CD14-positive monocyte (primary cell): ENCODE results near the gene SEMA6B. TPM values are rescaled to one million over a fixed set of nuclear protein-coding genes. Genes with fewer than 3 reads are reported as not detected.

ENCODE experiments used
- DNase-seq, 3 donors: peaks; one replicate each; pipeline ENCODE4 v3.0.0-alpha.2; 2011 to 2022
- H2AFZ ChIP-seq: 2 replicates; pipeline ENCODE4 v1.6.0; 2012; ENCODE audit warnings: mild to moderate bottlenecking, low read depth, low read length, inconsistent platforms; ENCODE audit not compliant: insufficient read depth, poor library complexity, severe bottlenecking
- H3K27ac ChIP-seq, 2 donors: 1 replicate in 1 of 2; 2 replicates in 1 of 2; pipeline ENCODE4 v1.5.1; 2012 to 2013; ENCODE audit warnings: low read length in 2 of 2, control low read depth in 1 of 2, inconsistent platforms in 1 of 2, low read depth in 1 of 2, mild to moderate bottlenecking in 1 of 2
- H3K27me3 ChIP-seq, 2 donors: one replicate each; pipeline versions ENCODE4 v1.6.0 to v1.6.1; 2011 to 2013; ENCODE audit warnings: low read length in 2 of 2; ENCODE audit not compliant: control insufficient read depth in 2 of 2, insufficient read depth in 2 of 2
- H3K36me3 ChIP-seq, 2 donors: replicated peaks in 1 of 2; 1 replicate in 1 of 2; 2 replicates in 1 of 2; pipeline versions ENCODE4 v1.5.1 to v1.6.1; 2012 to 2013; ENCODE audit warnings: low read length in 2 of 2, control low read depth in 1 of 2, inconsistent platforms in 1 of 2, mild to moderate bottlenecking in 1 of 2; ENCODE audit not compliant: insufficient read depth in 2 of 2, control insufficient read depth in 1 of 2
- H3K4me1 ChIP-seq, 2 donors: 1 replicate in 1 of 2; 2 replicates in 1 of 2; pipeline versions ENCODE4 v1.5.1 to v1.6.1; 2012 to 2013; ENCODE audit warnings: low read length in 2 of 2, control low read depth in 1 of 2, inconsistent platforms in 1 of 2, mild to moderate bottlenecking in 1 of 2, moderate library complexity in 1 of 2; ENCODE audit not compliant: insufficient read depth in 2 of 2, control insufficient read depth in 1 of 2
- H3K4me2 ChIP-seq: replicated peaks from 2 replicates; pipeline ENCODE3; 2012; ENCODE audit warnings: low read length, moderate library complexity, mild to moderate bottlenecking; ENCODE audit not compliant: poor library complexity, severe bottlenecking; ENCODE audit errors: extremely low read depth
- H3K4me3 ChIP-seq, 3 experiments: fragments of 200-600 bp in 1 of 3; sonication (generic) in 1 of 3; replicated peaks in 1 of 3; 1 replicate in 2 of 3; 2 replicates in 1 of 3; pipeline ENCODE4 v1.5.1; 2011 to 2013; ENCODE audit warnings: low read length in 3 of 3, mild to moderate bottlenecking in 3 of 3, control low read depth in 2 of 3, low read depth in 2 of 3, inconsistent platforms in 1 of 3, moderate library complexity in 1 of 3
- H3K79me2 ChIP-seq: 2 replicates; pipeline ENCODE4 v1.6.0; 2012; ENCODE audit warnings: mild to moderate bottlenecking, control low read depth, inconsistent platforms, low read length, moderate library complexity; ENCODE audit not compliant: insufficient read depth
- H3K9ac ChIP-seq: 2 replicates; pipeline ENCODE4 v1.6.0; 2017; ENCODE audit warnings: low read length, mild to moderate bottlenecking; ENCODE audit not compliant: insufficient read depth, poor library complexity, severe bottlenecking
- H3K9me3 ChIP-seq, 2 donors: replicated peaks in 1 of 2; 1 replicate in 1 of 2; 2 replicates in 1 of 2; pipeline versions ENCODE4 v1.5.1 to v1.6.1; 2012 to 2013; ENCODE audit warnings: low read length in 2 of 2, control low read depth in 1 of 2; ENCODE audit not compliant: control insufficient read depth in 1 of 2, insufficient read depth in 1 of 2
- H4K20me1 ChIP-seq: 2 replicates; pipeline ENCODE4 v1.6.0; 2012; ENCODE audit warnings: mild to moderate bottlenecking, low read length, control low read depth, moderate library complexity; ENCODE audit not compliant: insufficient read depth
- H3K27ac Mint-ChIP-seq, 7 donors: one replicate each; pipeline ENCODE4 v1.8.0; 2020; ENCODE audit warnings: mild to moderate bottlenecking in 7 of 7, mixed read lengths in 7 of 7, moderate library complexity in 6 of 7, inconsistent platforms in 2 of 7
- H3K27me3 Mint-ChIP-seq, 3 donors: one replicate each; pipeline ENCODE4 v1.8.0; 2021 to 2022; ENCODE audit warnings: low read depth in 3 of 3, mild to moderate bottlenecking in 3 of 3, mixed read lengths in 3 of 3, moderate library complexity in 3 of 3, inconsistent platforms in 1 of 3
- H3K36me3 Mint-ChIP-seq, 2 donors: one replicate each; pipeline ENCODE4 v1.8.0; 2020; ENCODE audit warnings: mixed read lengths in 2 of 2, inconsistent platforms in 1 of 2, mild to moderate bottlenecking in 1 of 2
- H3K4me1 Mint-ChIP-seq: one replicate; pipeline ENCODE4 v1.8.0; 2020; ENCODE audit warnings: mild to moderate bottlenecking, mixed read lengths
- H3K4me3 Mint-ChIP-seq, 2 donors: one replicate each; pipeline ENCODE4 v1.8.0; 2020; ENCODE audit warnings: mild to moderate bottlenecking in 2 of 2, mixed read lengths in 2 of 2, moderate library complexity in 1 of 2
- H3K9me3 Mint-ChIP-seq, 7 donors: one replicate each; pipeline ENCODE4 v1.8.0; 2020 to 2022; ENCODE audit warnings: mixed read lengths in 7 of 7, mild to moderate bottlenecking in 6 of 7, moderate library complexity in 6 of 7, inconsistent platforms in 2 of 7
- CTCF ChIP-seq: fragments of 200-600 bp; IDR thresholded peaks from one replicate; pipeline ENCODE4 v1.8.0; 2022; ENCODE audit warnings: antibody characterized with exemption, mild to moderate bottlenecking
- WGBS: methylation state at CpG from one replicate; pipeline ENCODE4 v1.1.5; 2013; ENCODE audit warnings: missing lambda C conversion rate; ENCODE audit not compliant: insufficient coverage; 5-methylcytosine and 5-hydroxymethylcytosine counted together
- intact Hi-C, 2 donors: fragments of 100-400 bp; cut with micrococcal nuclease; formaldehyde crosslinking; loops; one replicate each; pipeline versions ENCODE4 v1.15.0 to v1.15.1; 2023
- polyA plus RNA-seq, 3 donors: library from polyadenylated mRNA; depleted of rRNA in 1 of 3; unstranded in 2 of 3; stranded (reverse) in 1 of 3; fragments of 300-500 nt in 2 of 3; fragments of >200 nt in 1 of 3; fragmentation: Illumina TruSeq in 2 of 3; gene quantifications; 1 replicate in 2 of 3; 2 replicates in 1 of 3; pipeline ENCODE4 v1.2.3, GENCODE V29; 2012 to 2021

Gene SEMA6B
- polyA plus RNA-seq, 3 donors, result 0.12 to 1.6 (median 0.87) TPM

GRCh38 chr19:4580021-4580901 is 20.8 kb upstream of the SEMA6B start:
- Histone ChIP-seq H4K20me1 (no peaks in the 10 kb centered on the region), H3K79me2 (no peaks in the 10 kb centered on the region), H3K9ac (no peak overlapping the region), H3K9me3 (peaks cover 0 to 28% of the 10 kb centered on the region in 2 donors), H3K4me2 (no peak overlapping the region), H3K27ac (no peak overlapping the region), H3K4me1 (peaks cover 10% of the 10 kb centered on the region in 2 donors), H3K36me3 (no peaks in the 10 kb centered on the region), H3K4me3 (no peak overlapping the region), H3K27me3 (peaks cover 40 to 89% of the 10 kb centered on the region in 2 donors), H2AFZ (no peak overlapping the region)
- no peak for DNase-seq
- Mint-ChIP-seq H3K4me1 (peaks cover 8% of the 10 kb centered on the region), H3K36me3 (peaks cover 3 to 4% of the 10 kb centered on the region in 2 donors), H3K27ac (no peak overlapping the region), H3K9me3 (peaks cover 2 to 24% (median 8%) of the 10 kb centered on the region in 7 donors), H3K4me3 (peak overlapping the region in 1 of 2 donors; percentile 72), H3K27me3 (peaks cover 66 to 93% (median 78%) of the 10 kb centered on the region in 3 donors)
- intact Hi-C loops, result no loop called here
- WGBS, result 5% methylated on average over 39 of the region's 50 CpGs
- TF ChIP-seq CTCF, result no peak

GRCh38 chr19:4579389-4579788 is 19.9 kb upstream of the SEMA6B start:
- no peak for DNase-seq
- H3K9me3 ChIP-seq, result peaks cover 0 to 22% of the 10 kb centered on the region in 2 donors
- TF ChIP-seq CTCF, result no peak
- no peak overlapping the region for H3K27ac ChIP-seq
- 95% methylated on average over 7 of the region's 8 CpGs for WGBS
- H3K9ac ChIP-seq, result no peak overlapping the region
- no peaks in the 10 kb centered on the region for H3K36me3 ChIP-seq
- Mint-ChIP-seq H3K27me3 (peaks cover 65 to 93% (median 78%) of the 10 kb centered on the region in 3 donors), H3K27ac (no peak overlapping the region), H3K9me3 (peaks cover 2 to 24% (median 8%) of the 10 kb centered on the region in 7 donors), H3K4me3 (peak overlapping the region in 1 of 2 donors; percentile 72), H3K4me1 (peaks cover 12% of the 10 kb centered on the region), H3K36me3 (peaks cover 3 to 4% of the 10 kb centered on the region in 2 donors)
- peaks cover 5 to 6% of the 10 kb centered on the region in 2 donors for H3K4me1 ChIP-seq
- peaks cover 32 to 89% of the 10 kb centered on the region in 2 donors for H3K27me3 ChIP-seq
- H4K20me1 ChIP-seq, result no peaks in the 10 kb centered on the region
- no peak overlapping the region for H3K4me2 ChIP-seq
- no peak overlapping the region for H2AFZ ChIP-seq
- H3K4me3 ChIP-seq, result no peak overlapping the region
- H3K79me2 ChIP-seq, result no peaks in the 10 kb centered on the region
- intact Hi-C loops, result loop anchor here (5.0 kb wide), 1 partner anchor 53 kb away; no protein-coding TSS in a partner anchor
